GM18526 (cell line): ENCODE data around the gene CARD19.

Source experiments
- POLR2A ChIP-seq: IDR thresholded peaks from 3 replicates; pipeline ENCODE4 v1.6.1; 2011; ENCODE audit not compliant: insufficient read length; ENCODE audit errors: extremely low read depth

CARD19 gene

DNA sequence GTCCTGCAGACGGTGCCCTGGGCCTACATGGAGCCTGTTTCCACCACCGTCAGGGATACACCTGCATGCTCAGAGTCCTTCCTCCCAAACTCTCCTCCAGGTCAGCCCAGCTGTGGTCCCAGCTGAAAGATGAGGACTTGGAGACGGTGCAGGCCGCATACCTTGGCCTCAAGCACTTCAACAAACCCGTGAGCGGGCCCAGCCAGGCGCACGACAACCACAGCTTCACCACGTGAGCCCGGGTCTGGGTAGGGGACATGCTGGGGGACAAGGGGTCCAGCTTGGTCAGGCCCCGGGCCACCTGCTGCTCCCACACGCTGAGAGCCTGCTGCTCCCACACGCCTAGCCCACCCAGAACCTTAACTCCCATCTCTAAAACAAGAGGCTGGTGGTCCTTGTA, 16.6 kb upstream of the CARD19 start:
- no peak for TF ChIP-seq POLR2A

DNA sequence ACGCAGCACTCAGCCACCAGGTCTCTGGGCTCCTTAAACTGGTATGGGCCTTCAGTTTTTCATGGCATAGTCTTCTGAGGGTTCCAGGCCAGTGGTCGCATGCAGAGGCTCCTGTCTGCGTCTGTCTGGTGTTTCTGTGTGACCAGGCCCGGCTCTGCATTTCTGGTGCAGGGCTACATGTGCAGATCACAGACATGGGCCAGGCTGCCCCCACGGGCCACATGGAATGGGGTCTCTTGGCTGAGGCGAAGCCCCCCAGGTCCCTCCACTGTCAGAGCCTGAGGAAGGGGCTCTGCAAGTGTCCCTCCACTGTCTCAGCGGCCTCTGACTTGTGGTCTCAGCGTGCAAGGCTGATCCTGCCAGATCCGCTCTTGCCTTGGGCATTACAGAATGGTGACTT, 15.6 kb upstream of the CARD19 start:
- no peak for TF ChIP-seq POLR2A

DNA sequence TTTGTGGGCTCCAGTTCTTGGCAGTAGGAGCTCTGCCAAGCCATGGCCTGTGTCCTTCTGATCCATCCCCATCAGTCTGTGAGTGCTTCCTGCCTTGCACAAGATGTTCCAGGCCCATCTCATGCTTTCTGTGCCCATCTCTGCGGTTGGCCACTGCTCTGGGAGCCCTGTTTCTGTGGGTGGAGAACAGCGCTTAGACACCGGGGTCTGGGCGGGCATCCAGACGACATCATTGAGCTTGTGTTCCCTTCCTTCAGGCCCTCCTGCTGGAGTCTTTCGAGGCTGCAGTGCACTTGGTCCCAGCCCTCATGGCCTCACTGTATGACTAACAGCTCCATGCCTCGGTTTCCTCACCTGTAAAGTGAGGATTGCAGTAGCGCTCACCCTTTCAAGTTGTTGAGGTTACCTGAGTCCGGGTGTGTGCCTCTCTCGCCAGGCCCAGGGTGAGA, 14.9 kb upstream of the CARD19 start:
- TF ChIP-seq POLR2A, result no peak

DNA sequence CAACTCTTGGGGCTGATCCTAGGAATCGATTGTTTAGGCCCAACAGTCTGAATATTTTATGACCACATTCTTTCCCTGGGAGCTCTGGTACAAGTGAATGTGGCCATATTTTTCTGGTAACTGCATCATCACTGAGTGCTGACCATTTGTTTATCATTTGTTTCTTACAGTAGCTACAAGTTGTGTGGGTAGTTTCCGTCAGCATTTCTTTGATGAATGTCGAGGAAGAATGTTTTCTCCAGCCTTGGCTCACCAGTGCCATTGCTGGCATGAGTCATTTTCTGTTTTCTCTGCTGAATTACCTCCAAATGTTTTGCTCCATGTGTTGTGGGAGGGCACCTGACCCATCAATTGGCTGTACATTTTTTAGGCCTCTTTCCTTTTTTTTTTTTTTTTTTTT, 14.1 kb upstream of the CARD19 start:
- TF ChIP-seq POLR2A, result no peak

DNA sequence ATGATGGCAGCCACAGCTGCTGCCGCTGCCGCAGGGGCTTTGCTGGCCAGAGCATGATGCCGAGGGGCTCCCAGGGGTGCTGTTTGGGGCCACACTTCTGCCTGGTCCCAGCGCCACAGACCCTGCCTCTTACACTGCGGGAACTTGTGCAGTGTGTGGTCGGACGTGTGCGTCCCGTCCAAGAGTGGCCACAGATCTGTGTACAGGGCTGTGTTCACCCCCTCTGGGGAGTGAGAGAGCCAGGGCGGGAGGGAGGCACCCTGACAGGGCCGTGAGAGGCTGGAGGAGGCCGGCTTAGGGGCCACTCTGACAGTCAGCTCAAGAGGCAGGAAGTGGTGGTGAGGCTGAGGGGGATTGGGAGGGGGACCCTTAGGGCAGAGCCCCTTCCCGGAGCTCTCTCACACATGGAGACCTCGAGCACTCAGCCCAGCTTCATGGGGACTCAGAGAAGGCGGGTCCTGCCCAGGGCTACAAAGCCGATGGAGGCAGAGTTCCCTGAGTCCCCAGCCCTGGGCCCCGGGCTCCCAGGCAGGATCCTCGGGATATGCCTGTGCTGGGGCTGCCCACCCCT, 13.1 kb upstream of the CARD19 start:
- TF ChIP-seq POLR2A, result no peak

DNA sequence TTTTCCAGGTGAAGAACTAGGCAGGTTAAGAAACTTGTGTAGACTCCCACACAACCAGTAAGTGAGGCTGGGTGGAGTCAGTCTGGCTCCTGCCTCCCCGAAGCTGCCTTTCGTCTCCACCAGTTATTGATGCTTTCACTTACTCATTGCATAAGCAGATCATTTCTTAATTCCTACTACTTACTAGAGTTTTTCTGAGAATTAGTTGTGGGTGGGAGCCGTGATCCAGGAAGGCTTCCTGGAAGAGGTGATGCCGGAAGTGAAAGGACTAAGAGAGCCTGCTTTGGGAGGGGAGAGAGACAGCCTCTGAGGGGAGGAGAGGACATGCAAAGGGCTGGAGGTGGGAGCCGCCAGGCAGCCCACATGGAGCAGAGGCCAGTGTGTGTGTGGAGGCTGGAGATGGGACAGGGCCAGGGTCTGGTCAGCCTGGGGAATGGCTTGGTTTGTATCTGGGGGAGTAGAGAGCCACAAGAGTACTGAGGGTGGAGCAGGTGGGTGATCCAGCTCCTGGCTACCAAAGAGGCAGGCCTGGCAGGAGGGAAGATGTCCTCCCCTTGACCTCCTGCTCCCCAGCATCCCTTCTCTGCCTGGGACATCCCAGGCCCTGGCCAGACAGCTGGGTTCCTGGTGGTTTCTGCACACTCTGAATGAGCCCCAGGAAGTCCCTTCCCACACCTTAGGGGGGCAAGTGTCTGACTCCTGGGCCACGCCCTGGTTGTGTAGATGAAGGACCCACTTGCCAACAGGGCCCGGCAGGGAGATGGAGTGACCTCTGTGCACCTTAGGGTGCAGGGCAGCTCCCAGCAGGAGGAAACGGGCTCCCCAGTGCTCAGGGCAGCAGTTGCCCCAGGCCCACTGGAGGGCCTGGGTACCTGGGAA, 12.2 kb upstream of the CARD19 start:
- TF ChIP-seq POLR2A, result no peak

DNA sequence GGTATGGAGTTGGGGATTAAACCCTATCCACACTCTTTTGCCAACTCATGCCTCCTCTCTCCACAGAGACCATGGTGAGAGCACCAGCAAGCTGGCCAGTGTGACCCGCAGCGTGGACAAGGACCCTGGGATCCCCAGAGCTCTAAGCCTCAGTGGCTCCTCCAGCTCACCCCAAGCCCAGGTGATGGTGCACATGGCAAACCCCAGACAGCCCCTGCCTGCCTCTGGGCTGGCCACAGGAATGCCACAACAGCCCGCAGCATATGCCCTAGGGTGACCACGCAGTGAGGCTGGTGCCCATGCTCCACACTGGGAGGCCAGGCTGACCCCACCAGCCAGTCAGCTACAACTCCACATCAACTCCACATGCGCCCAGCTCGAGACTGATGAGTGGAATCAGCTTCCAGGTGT, 11.5 kb upstream of the CARD19 start:
- no peak for TF ChIP-seq POLR2A

DNA sequence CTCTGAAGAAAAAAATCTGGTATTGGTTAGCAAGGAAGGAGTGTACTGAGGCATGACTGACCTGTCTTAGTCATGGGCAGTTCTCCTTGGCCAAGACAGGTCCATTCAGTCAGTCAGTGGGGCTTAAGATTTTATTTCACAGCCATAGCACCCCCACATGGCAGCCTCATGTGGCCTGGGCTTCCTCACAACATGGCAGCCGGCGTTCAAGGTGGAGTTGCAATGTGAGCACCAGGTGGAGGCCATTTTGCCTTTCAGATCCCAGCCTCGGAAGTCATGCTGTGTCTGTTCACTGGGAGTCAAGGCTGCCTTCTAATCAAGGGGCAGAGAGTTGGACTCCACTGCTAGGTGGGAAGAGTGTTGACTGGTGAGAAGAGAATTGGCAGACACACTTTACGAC, 10.3 kb upstream of the CARD19 start:
- TF ChIP-seq POLR2A, result no peak

DNA sequence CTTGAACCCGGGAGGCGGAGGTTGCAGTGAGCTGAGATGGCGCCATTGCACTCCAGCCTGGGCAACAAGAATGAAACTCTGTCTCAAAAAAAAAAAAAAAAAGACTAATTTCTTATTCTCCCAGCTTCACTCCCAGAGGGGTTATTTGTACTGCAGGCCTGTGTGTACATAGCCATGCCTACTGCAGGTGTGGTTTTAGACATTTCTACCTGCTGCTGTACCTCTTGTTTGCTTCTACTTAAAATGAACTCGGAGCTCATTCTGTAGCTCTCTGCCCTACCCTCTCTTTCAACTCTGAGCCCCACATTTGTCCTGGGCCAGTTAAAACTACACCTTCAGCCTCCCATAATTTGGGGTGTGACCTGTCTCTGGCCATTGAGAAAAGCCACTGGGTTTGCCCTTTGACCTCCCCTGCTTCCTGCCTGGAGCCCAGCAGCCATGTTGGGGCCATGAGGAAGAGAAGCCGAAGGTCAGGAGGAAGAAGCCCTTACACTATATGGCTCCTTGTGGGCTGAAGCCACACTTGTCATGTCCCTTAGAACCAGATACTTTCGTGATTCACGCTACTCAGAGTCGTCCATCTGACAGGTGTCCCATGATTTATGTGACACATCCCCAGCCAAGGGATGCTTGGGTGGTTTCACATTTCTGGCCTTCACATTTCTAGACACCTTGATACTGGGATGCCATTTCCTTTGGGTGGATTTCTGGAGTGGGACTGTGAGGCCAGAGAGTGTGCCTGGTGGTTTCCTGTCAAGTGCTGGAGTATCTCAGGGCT, 9.4 kb upstream of the CARD19 start:
- no peak for TF ChIP-seq POLR2A

DNA sequence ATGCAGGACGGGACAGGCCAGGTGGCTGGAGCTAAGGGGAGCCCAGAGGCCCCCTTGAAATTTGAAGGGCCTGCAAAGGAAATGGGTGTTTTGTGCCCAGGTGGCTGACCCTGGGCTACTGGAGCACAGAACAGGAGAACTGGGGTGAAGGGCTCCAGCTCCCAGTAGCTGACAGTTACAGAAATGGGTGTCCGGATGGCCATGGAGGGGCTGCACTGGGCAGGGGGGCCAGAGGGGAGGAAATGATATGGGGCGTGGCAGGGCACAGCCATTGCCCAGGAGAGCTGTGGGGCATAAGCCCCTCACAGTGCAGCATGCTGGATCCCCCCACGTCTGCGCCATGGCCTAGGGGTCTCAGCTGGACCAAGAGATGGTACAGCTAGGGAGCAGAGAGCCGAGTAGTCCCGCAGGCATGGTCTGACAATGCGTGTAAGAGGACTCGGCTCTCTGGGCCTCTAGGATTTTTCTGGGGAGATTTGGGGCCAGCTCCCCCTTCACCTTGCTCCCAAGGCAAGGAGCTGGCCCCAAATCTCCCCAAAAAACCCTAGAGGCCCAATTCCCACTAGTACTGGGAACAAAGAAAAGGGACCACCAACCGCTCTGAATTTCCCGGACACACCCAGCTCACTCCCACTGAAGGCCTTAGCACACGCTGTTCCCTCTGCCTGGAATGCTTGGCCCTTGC, 7.9 kb upstream of the CARD19 start:
- TF ChIP-seq POLR2A, result no peak

DNA sequence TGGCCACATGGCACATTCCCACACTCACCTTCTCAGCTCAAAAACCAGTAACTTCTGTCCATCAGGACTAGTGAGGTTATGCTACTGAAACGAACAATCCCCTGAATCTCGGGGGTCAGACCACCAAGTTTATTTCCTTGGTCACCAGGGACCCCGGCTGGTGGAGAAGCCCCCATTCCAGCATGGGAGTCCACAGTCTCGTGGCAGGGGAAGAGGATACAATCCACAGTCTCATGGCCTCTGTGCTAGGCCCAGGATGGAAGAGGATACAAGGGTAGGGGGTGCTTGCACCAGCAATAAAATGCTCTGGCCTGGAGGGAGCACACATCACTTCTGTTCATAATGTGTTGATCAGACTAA, 7.4 kb upstream of the CARD19 start:
- no peak for TF ChIP-seq POLR2A

DNA sequence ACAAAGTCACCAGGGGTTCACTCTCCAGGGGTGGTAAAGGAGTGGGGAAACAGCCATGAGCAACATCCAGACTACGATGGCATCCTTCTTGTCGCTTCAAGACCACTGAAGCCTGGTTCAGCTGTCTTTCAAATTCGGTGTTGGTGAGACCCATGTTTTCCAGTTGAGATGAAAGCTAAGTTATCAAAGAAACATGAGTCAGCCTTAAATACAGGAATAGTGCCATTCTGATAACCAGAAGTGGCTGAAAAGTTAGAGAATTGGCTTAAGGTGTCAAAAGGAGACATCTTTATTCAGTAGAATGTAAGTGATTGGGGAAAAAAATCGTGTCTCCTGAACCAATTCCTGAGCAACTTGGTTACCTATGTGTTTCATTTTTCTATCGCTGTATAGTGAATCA, 7.0 kb upstream of the CARD19 start:
- no peak for TF ChIP-seq POLR2A

DNA sequence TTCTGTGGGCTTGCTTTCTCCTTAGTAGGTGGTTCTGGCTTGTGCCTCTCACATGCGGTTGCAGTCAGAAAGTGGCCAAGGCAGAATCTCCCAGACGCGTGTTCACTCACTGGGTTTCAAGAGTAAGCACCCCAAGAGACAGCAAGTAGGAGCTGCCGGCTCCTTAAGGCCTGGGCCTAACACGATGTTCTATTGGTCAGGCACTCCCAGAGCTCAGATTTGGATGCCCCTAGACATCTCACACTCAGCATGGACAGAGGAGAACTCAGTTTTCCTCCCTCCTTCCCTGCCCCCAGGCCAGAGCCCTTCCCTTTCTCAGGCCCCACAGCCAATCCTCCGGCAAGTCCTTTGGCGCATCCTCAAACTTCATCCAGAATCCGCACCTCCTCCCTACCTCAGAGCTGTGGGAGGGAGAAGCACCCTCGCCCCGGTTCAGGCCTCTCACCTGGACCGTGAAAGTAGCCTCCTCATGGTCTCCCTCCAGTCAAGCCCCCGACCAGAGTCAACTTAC, 6.5 kb upstream of the CARD19 start:
- TF ChIP-seq POLR2A, result no peak

DNA sequence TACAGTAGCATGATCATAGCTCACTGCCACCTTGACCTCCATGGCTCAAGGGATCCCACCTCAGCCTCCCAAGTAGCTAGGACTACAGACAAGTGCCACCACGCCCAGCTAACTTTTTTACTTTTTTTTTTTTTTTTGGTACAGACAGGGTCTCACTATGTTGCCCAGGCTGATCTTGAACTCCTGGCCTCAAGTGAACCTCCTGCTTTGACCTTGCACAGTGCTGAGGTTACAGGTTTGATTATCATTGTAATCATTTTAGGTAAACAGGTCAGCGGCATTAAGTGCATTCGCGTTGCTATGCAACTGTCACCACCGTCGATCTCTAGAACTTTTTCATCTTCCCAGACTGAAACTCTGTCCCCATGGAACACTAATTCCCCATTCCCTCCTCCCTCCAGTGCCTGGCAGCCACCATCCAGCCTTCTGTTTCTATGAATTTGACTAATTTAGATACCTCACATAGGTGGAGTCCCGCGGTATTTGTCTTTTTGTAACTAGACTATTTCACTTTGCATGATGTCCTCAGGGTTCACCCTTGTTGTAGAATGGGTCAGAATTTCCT, 5.8 kb upstream of the CARD19 start:
- TF ChIP-seq POLR2A, result no peak

DNA sequence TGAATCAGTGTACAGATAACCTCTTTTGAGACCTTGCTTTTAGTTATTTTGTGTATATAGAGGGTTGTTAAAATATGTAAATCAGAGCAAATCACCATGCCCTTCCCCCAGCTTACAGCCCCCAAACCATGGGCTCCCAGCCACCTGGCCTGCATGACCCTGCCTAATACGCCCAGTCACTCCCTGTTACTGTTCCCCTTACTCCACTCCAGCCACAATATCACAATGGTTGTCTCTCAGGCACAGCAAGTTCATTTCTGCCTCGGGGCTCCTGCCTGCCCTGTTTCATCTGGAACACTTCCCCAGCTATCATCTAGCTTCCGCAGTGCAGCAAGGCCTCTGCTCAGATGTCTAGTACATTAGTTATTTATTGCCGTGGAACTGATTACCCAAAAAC, 5.0 kb upstream of the CARD19 start:
- no peak for TF ChIP-seq POLR2A
